K562 (cell line): ENCODE measurements around the gene FAM117B. TPM values are rescaled to one million over a fixed set of nuclear protein-coding genes. Genes with fewer than 3 reads are reported as not detected.

Experiments
- ATAC-seq: fragments of 200-7000 bp; cut with Tn5 transposase; 3 replicates; pipeline ENCODE4 v1.9.1; 2020; ENCODE audit warnings: moderate library complexity
- BruUV-seq: library from RNA; stranded (reverse); fragments of 400-500 nt; replicated peaks from 2 replicates; lab custom pipeline; 2021; lab: Mats Ljungman, UMichigan
- CTCF ChIA-PET: fragments of 300-600 bp; formaldehyde crosslinking; extraction: SDS; loops from one replicate; lab custom pipeline; 2021; ENCODE audit warnings: low intra/inter-chr PET ratio; lab: Yijun Ruan, JAX
- POLR2A ChIA-PET: fragments of 300-600, 350-650 bp; sonication (Branson Sonifier 250); formaldehyde crosslinking; extraction: SDS; loops from one replicate; lab custom pipeline; 2021; ENCODE audit warnings: antibody characterized with exemption, inconsistent platforms; lab: Yijun Ruan, JAX
- DNase-seq, 4 experiments: peaks; one replicate each; pipeline versions ENCODE4 v3.0.0 to v3.0.0-alpha.2; 2011 to 2018; ENCODE audit warnings: low spot score in 3 of 4, mixed read lengths in 3 of 4; ENCODE audit errors: extremely low read depth in 1 of 4
- FAIRE-seq: peaks from 2 replicates; lab custom pipeline; 2011; peaks lifted over from hg19 to GRCh38; lab: Jason Lieb, UNC
- H2AFZ ChIP-seq: 2 replicates; pipeline ENCODE4 v1.6.0; 2011; ENCODE audit warnings: low read depth, low read length, control low read depth, inconsistent platforms
- H3K27ac ChIP-seq: fragments of 200-600 bp; 3 replicates; pipeline ENCODE4 v1.8.0; 2011; ENCODE audit warnings: low read depth, mild to moderate bottlenecking, control low read depth, inconsistent platforms, low read length, moderate library complexity, mixed read lengths; ENCODE audit errors: extremely low read depth
- H3K27me3 ChIP-seq, 2 experiments: fragments of 300-600 bp in 1 of 2; 2 replicates in 1 of 2; 3 replicates in 1 of 2; pipeline versions ENCODE4 v1.6.0 to v1.8.0; 2011; ENCODE audit warnings: inconsistent platforms in 2 of 2, low read length in 2 of 2, mild to moderate bottlenecking in 1 of 2, mixed read lengths in 1 of 2, moderate library complexity in 1 of 2; ENCODE audit not compliant: control insufficient read depth in 2 of 2, insufficient read depth in 2 of 2
- H3K36me3 ChIP-seq: fragments of 300-600 bp; 3 replicates; pipeline ENCODE4 v1.8.0; 2011; ENCODE audit warnings: mild to moderate bottlenecking, low read length, inconsistent platforms; ENCODE audit not compliant: control insufficient read depth, insufficient read depth
- H3K4me1 ChIP-seq, 2 experiments: fragments of 200-600 bp in 1 of 2; replicated peaks in 1 of 2; 2 replicates in 1 of 2; 3 replicates in 1 of 2; pipeline versions ENCODE4 v1.5.1 to v1.8.0; 2011; ENCODE audit warnings: inconsistent platforms in 2 of 2, low read length in 2 of 2, mild to moderate bottlenecking in 1 of 2, mixed read lengths in 1 of 2, moderate library complexity in 1 of 2; ENCODE audit not compliant: control insufficient read depth in 2 of 2, insufficient read depth in 2 of 2
- H3K4me2 ChIP-seq: 2 replicates; pipeline ENCODE4 v1.6.1; 2011; ENCODE audit warnings: low read length, control low read depth, inconsistent platforms, mixed read lengths; ENCODE audit not compliant: insufficient read depth
- H3K4me3 ChIP-seq: fragments of 200-600 bp; sonication (generic), shearing (Covaris generic); 2 replicates; pipeline ENCODE4 v1.5.1; 2016; ENCODE audit warnings: control low read depth, inconsistent platforms
- H3K79me2 ChIP-seq: fragments of 200-600 bp; 3 replicates; pipeline ENCODE4 v1.8.0; 2011; ENCODE audit warnings: low read length, inconsistent platforms; ENCODE audit not compliant: control insufficient read depth, insufficient read depth
- H3K9ac ChIP-seq, 2 experiments: 2 replicates each; pipeline versions ENCODE4 v1.6.0 to v1.6.1; 2011; ENCODE audit warnings: low read depth in 2 of 2, low read length in 2 of 2, control low read depth in 1 of 2, inconsistent platforms in 1 of 2, mild to moderate bottlenecking in 1 of 2, mixed read lengths in 1 of 2; ENCODE audit not compliant: insufficient read depth in 1 of 2
- H3K9me1 ChIP-seq: one replicate; pipeline ENCODE4 v1.6.0; 2011; ENCODE audit warnings: inconsistent platforms, mild to moderate bottlenecking, low read length, moderate library complexity; ENCODE audit not compliant: control insufficient read depth, insufficient read depth
- H3K9me3 ChIP-seq: replicated peaks from 2 replicates; pipeline ENCODE4 v1.5.1; 2011; ENCODE audit warnings: low read depth, low read length, inconsistent platforms; ENCODE audit not compliant: control insufficient read depth, insufficient read depth
- H4K20me1 ChIP-seq: replicated peaks from 2 replicates; pipeline ENCODE4 v1.6.1; 2011; ENCODE audit warnings: low read length, inconsistent platforms, mixed read lengths; ENCODE audit not compliant: control insufficient read depth, insufficient read depth
- CBFB ChIP-seq: sonication (generic); formaldehyde crosslinking; IDR thresholded peaks from 2 replicates; pipeline ENCODE4 v1.4.0; 2020; ENCODE audit warnings: mild to moderate bottlenecking, missing genetic modification reagents
- ERF ChIP-seq: fragments of 450-650 bp; formaldehyde crosslinking; IDR thresholded peaks from 2 replicates; pipeline ENCODE4 v1.4.0; 2020; ENCODE audit warnings: mild to moderate bottlenecking, mixed read lengths
- FOSL1 ChIP-seq: fragments of 200-800 bp; sonication (Bioruptor generic); conservative IDR thresholded peaks from 2 replicates; pipeline ENCODE4 v1.6.1; 2016; ENCODE audit warnings: missing genetic modification characterization, missing compliant biosample characterization
- GATAD2A ChIP-seq: fragments of 450-650 bp; IDR thresholded peaks from 2 replicates; pipeline ENCODE4 v1.6.1; 2017
- GTF2E2 ChIP-seq: fragments of 200-800 bp; sonication (Bioruptor generic); IDR thresholded peaks from 2 replicates; pipeline ENCODE4 v1.6.1; 2016; ENCODE audit warnings: missing genetic modification characterization, missing compliant biosample characterization
- PRPF4 ChIP-seq: fragments of 200-400 bp; formaldehyde crosslinking; IDR thresholded peaks from one replicate; pipeline ENCODE4 v1.6.1; 2017; ENCODE audit warnings: low read length, low read depth, mild to moderate bottlenecking; ENCODE audit not compliant: insufficient read depth, poor library complexity, severe bottlenecking
- SETDB1 ChIP-seq: IDR thresholded peaks from one replicate; pipeline ENCODE4 v1.6.1; 2012; ENCODE audit warnings: low read length, control low read depth, inconsistent platforms
- ZKSCAN3 ChIP-seq: fragments of 250-450 bp; sonication (Bioruptor Pico); IDR thresholded peaks from 2 replicates; pipeline ENCODE4 v1.4.0; 2020
- ZNF253 ChIP-seq: fragments of 250-450 bp; sonication (Bioruptor Pico); conservative IDR thresholded peaks from 2 replicates; pipeline ENCODE4 v1.6.1; 2021; ENCODE audit warnings: mild to moderate bottlenecking
- ZNF41 ChIP-seq: fragments of 250-450 bp; sonication (Bioruptor Pico); conservative IDR thresholded peaks from 2 replicates; pipeline ENCODE4 v1.4.0; 2020; ENCODE audit warnings: mild to moderate bottlenecking
- ZNF695 ChIP-seq: fragments of 450-650 bp; formaldehyde crosslinking; IDR thresholded peaks from 2 replicates; pipeline ENCODE4 v1.4.0; 2020; ENCODE audit warnings: mild to moderate bottlenecking, moderate library complexity
- WGBS: fragments of 100-300 bp; shearing (Covaris generic); methylation state at CpG from one replicate; pipeline ENCODE4 v1.1.6; 2016; ENCODE audit warnings: low coverage, mixed read lengths; ENCODE audit not compliant: insufficient coverage; ENCODE audit errors: missing lambda C conversion rate; 5-methylcytosine and 5-hydroxymethylcytosine counted together
- in situ Hi-C: fragments of 300-500 bp; cut with MboI; formaldehyde crosslinking; loops from 4 replicates; pipeline ENCODE4 v1.15.0; 2018; ENCODE audit warnings: inconsistent platforms, mixed read lengths
- intact Hi-C: fragments of 100-400 bp; cut with micrococcal nuclease; formaldehyde crosslinking; loops from 2 replicates; pipeline ENCODE4 v1.14.2; 2022
- polyA plus RNA-seq, 8 experiments: library from polyadenylated mRNA; depleted of rRNA in 4 of 8; stranded (reverse) in 5 of 8; unstranded in 3 of 8; fragments of >200 nt; fragmentation: Nextera tagmentation in 2 of 8; fragmentation: Illumina TruSeq in 1 of 8; extraction: Ambion mirVana in 2 of 8; extraction: Trizol in 1 of 8; gene quantifications; 2 replicates each; pipeline versions ENCODE4 v1.2.1 to v1.2.3, GENCODE V29; 2011 to 2014; ENCODE audit warnings: inconsistent platforms in 1 of 8, missing spikeins in 1 of 8
- total RNA-seq, 7 experiments: library from RNA; depleted of rRNA in 6 of 7; stranded (reverse); fragments of >200 nt in 6 of 7; fragmentation: Illumina TruSeq in 2 of 7; extraction: Trizol in 2 of 7; gene quantifications; 2 replicates each; pipeline versions ENCODE4 v1.2.1 to v1.2.3, GENCODE V29; 2011 to 2021; ENCODE audit warnings: low replicate concordance in 1 of 7
- TF ChIP-seq, protein P1 (sequence below): fragments of 450-650 bp; formaldehyde crosslinking; IDR thresholded peaks from 2 replicates; pipeline ENCODE4 v1.4.0; 2020; ENCODE audit warnings: mild to moderate bottlenecking, moderate library complexity
- TF ChIP-seq, protein P2 (sequence below): fragments of 450-650 bp; formaldehyde crosslinking; conservative IDR thresholded peaks from 2 replicates; pipeline ENCODE4 v1.4.0; 2022; ENCODE audit warnings: mild to moderate bottlenecking, missing genetic modification characterization
- TF ChIP-seq, protein P3 (sequence below): IDR thresholded peaks from 2 replicates; pipeline ENCODE4 v1.6.1; 2012; ENCODE audit warnings: low read depth, low read length, improper control_type of control experiment, borderline replicate concordance

The FAM117B gene
- total and polyA plus RNA-seq, 9 of the 15 experiments (the other 6 are each of a cell fraction or from before 2014, with no cell fraction given): 1.6 to 5.2 (median 2.6) TPM

DNA sequence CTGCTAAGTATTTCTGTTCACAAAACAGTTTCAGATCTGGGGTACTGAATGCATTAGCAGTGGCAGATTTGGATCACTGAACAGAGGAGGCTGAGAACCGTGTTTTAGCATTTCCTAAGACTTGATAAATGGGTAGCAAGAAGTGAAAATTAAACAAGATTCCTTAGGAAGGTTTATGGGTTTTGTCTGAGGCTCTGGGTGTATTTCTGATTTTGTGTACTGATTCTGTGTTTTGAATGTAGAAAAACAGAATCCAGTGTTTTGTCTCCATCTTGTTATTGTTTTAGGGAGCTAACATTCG, 1.4 kb downstream of the FAM117B start (continued):
- no peak for TF ChIP-seq CBFB (CRISPR knock-in tag)
- TF ChIP-seq SETDB1: no peak
- no peak for TF ChIP-seq ERF
- no peak for TF ChIP-seq PRPF4
- no peak for TF ChIP-seq GATAD2A
- TF ChIP-seq, protein P1, sequence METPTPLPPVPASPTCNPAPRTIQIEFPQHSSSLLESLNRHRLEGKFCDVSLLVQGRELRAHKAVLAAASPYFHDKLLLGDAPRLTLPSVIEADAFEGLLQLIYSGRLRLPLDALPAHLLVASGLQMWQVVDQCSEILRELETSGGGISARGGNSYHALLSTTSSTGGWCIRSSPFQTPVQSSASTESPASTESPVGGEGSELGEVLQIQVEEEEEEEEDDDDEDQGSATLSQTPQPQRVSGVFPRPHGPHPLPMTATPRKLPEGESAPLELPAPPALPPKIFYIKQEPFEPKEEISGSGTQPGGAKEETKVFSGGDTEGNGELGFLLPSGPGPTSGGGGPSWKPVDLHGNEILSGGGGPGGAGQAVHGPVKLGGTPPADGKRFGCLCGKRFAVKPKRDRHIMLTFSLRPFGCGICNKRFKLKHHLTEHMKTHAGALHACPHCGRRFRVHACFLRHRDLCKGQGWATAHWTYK (CRISPR knock-in tag): 0 out of 2 replicates have a peak, but pooled peaks have one; percentile 30

DNA sequence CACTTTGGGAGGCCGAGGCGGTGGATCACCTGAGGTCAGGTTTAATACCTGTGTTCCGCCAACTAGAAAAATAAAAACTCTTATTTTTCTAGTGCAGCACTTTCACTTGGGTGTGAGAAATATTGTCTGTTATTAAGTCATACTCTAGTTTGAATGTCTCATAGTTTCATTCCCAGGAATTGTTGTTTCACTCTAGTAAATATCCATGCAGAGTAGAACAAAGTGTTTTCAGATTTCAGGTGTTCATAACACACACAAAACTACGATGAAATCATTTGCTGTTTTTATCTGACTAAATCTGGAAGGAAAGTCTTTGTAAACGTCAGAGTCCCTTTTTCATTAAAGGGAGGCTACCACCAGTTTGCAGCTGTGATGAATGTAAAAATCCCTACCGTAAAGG, 4.0 kb downstream of the FAM117B start:
- no peaks in the 10 kb centered on the region for H3K9me1 ChIP-seq
- no peaks in the 10 kb centered on the region for H3K9me3 ChIP-seq
- no peak for TF ChIP-seq GTF2E2 (tag)
- no peak for TF ChIP-seq ZKSCAN3 (CRISPR knock-in tag)
- no peak for TF ChIP-seq FOSL1 (tag)
- TF ChIP-seq ZNF695 (CRISPR knock-in tag): no peak
- TF ChIP-seq, protein P2, sequence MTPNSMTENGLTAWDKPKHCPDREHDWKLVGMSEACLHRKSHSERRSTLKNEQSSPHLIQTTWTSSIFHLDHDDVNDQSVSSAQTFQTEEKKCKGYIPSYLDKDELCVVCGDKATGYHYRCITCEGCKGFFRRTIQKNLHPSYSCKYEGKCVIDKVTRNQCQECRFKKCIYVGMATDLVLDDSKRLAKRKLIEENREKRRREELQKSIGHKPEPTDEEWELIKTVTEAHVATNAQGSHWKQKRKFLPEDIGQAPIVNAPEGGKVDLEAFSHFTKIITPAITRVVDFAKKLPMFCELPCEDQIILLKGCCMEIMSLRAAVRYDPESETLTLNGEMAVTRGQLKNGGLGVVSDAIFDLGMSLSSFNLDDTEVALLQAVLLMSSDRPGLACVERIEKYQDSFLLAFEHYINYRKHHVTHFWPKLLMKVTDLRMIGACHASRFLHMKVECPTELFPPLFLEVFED (CRISPR knock-in tag): no peak
- no peak for TF ChIP-seq ZNF253 (CRISPR knock-in tag)
- TF ChIP-seq ZNF41 (CRISPR knock-in tag): no peak
- TF ChIP-seq, protein P3, sequence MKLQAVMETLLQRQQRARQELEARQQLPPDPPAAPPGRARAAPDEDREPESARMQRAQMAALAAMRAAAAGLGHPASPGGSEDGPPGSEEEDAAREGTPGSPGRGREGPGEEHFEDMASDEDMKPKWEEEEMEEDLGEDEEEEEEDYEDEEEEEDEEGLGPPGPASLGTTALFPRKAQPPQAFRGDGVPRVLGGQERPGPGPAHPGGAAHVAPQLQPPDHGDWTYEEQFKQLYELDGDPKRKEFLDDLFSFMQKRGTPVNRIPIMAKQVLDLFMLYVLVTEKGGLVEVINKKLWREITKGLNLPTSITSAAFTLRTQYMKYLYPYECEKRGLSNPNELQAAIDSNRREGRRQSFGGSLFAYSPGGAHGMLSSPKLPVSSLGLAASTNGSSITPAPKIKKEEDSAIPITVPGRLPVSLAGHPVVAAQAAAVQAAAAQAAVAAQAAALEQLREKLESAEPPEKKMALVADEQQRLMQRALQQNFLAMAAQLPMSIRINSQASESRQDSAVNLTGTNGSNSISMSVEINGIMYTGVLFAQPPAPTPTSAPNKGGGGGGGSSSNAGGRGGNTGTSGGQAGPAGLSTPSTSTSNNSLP: no peak
- H3K4me1 ChIP-seq: peaks cover 3 to 8% of the 10 kb centered on the region in 2 experiments; a peak in 3 of 5 replicates
- DNase-seq (no peak), FAIRE-seq (no peak), ATAC-seq (no peak)
- no peaks in the 10 kb centered on the region for H3K36me3 ChIP-seq
- H3K27ac ChIP-seq: no peak overlapping the region
- H3K27me3 ChIP-seq: no peaks in the 10 kb centered on the region
- BruUV-seq: no TSS peak
- no peak overlapping the region for H2AFZ ChIP-seq
- CTCF ChIA-PET: no interaction called here
- WGBS: 82% methylated on average over 6 of the region's 6 CpGs
- H4K20me1 ChIP-seq: no peaks in the 10 kb centered on the region
- H3K4me2 ChIP-seq: no peak overlapping the region
- intact Hi-C loops: loop anchor here (10.0 kb wide), 1 partner anchor 116 kb away; no protein-coding TSS in a partner anchor
- H3K79me2 ChIP-seq: peaks cover 41% of the 10 kb centered on the region
- no peak overlapping the region for H3K4me3 ChIP-seq
- in situ Hi-C loops: no loop called here
- POLR2A ChIA-PET: no interaction called here
- H3K9ac ChIP-seq: no peak overlapping the region
